ACHN (cell line): Measurements from ENCODE around the gene C2orf68.
A peak's percentile ranks its signal among the peaks of the same experiment; 100 is the strongest.

Source experiments
- DNase-seq: peaks from one replicate; pipeline ENCODE4 v3.0.0-alpha.2; 2015
- in situ Hi-C: cut with HindIII; loops from 2 replicates; pipeline ENCODE4 v1.10.0; 2017; ENCODE audit warnings: low sequenced_read_pairs, low pct_ligation_motif_present, low pct_unique_long_range_greater_than_20kb

C2orf68 gene

GRCh38 chr2:85589181-85589580 is 22.7 kb downstream of the C2orf68 start:
- in situ Hi-C loops = no loop called here
- DNase-seq = no peak

GRCh38 chr2:85588645-85589044 is 23.2 kb downstream of the C2orf68 start:
- no peak for DNase-seq
- in situ Hi-C loops = no loop called here

- in situ Hi-C loops = no loop called here
- no peak for DNase-seq
Measured at GRCh38 chr2:85588236-85588635, 23.6 kb downstream of the C2orf68 start.

- in situ Hi-C loops = no loop called here
- peak; percentile 60 for DNase-seq
Measured at GRCh38 chr2:85585781-85586105, 26.1 kb downstream of the C2orf68 start.

- DNase-seq = peak; percentile 70
- in situ Hi-C loops = no loop called here
Measured at GRCh38 chr2:85584857-85585780, 26.7 kb downstream of the C2orf68 start.

GRCh38 chr2:85584354-85584856 is 27.5 kb downstream of the C2orf68 start, which contains the start of gene VAMP5:
VAMP5 (plus strand) TSS chr2:85584431; CDS start chr2:85584491, 60 bp downstream.
- in situ Hi-C loops = no loop called here
- peak; percentile 40 for DNase-seq

- no peak for DNase-seq
- in situ Hi-C loops = no loop called here
Measured at GRCh38 chr2:85583667-85584353, 28.1 kb downstream of the C2orf68 start.

- in situ Hi-C loops = no loop called here
- DNase-seq = no peak
Measured at GRCh38 chr2:85582492-85582891, 29.4 kb downstream of the C2orf68 start.

- in situ Hi-C loops = no loop called here
- no peak for DNase-seq
Measured at GRCh38 chr2:85580206-85580605, 31.7 kb downstream of the C2orf68 start.

GRCh38 chr2:85579266-85579935 is 32.5 kb downstream of the C2orf68 start:
- in situ Hi-C loops = no loop called here
- no peak for DNase-seq

GRCh38 chr2:85578243-85579180 is 33.4 kb downstream of the C2orf68 start:
- DNase-seq = no peak
- in situ Hi-C loops = no loop called here

- peak; percentile 57 for DNase-seq
- in situ Hi-C loops = no loop called here
Measured at GRCh38 chr2:85577386-85578242, 34.3 kb downstream of the C2orf68 start, which contains the start of gene VAMP8. VAMP8 (plus strand) TSS chr2:85577586; CDS start chr2:85577647, 61 bp downstream.

GRCh38 chr2:85577063-85577385 is 34.8 kb downstream of the C2orf68 start:
- no peak for DNase-seq
- in situ Hi-C loops = no loop called here

GRCh38 chr2:85575739-85576138 is 36.1 kb downstream of the C2orf68 start:
- in situ Hi-C loops = no loop called here
- DNase-seq = no peak

- DNase-seq = no peak
- in situ Hi-C loops = no loop called here
Measured at GRCh38 chr2:85566265-85566664, 45.6 kb downstream of the C2orf68 start.

- DNase-seq = no peak
- in situ Hi-C loops = no loop called here
Measured at GRCh38 chr2:85564144-85564563, 47.7 kb downstream of the C2orf68 start.
